HepG2 (cell line): ENCODE measurements around the gene ABTB2. TPM values are rescaled to one million over a fixed set of nuclear protein-coding genes. Genes with fewer than 3 reads are reported as not detected.

Experiments used
- ASH2L ChIP-seq: fragments of 300-600, 200-600 bp; sonication (generic); IDR thresholded peaks from 2 replicates; pipeline ENCODE4 v1.7.0; 2017; ENCODE audit warnings: low read depth, mild to moderate bottlenecking, moderate library complexity, mixed read lengths, low read length; ENCODE audit not compliant: insufficient read length
- E2F5 ChIP-seq: sonication (generic); formaldehyde crosslinking; conservative IDR thresholded peaks from 2 replicates; pipeline ENCODE4 v1.4.0; 2020; ENCODE audit warnings: missing genetic modification reagents
- GABPA ChIP-seq, 2 experiments: IDR thresholded peaks; 2 replicates each; pipeline ENCODE4 v1.6.1; 2011 to 2016; ENCODE audit warnings: low read depth in 2 of 2, low read length in 1 of 2, missing biosample characterization in 1 of 2, missing genetic modification characterization in 1 of 2
- KLF6 ChIP-seq: IDR thresholded peaks from 2 replicates; pipeline ENCODE4 v1.8.0; 2016; ENCODE audit warnings: missing biosample characterization, missing genetic modification reagents
- MAFK ChIP-seq, 2 experiments: IDR thresholded peaks in 1 of 2; conservative IDR thresholded peaks in 1 of 2; 2 replicates each; pipeline ENCODE4 v1.6.1; 2011; ENCODE audit warnings: improper control_type of control experiment in 2 of 2, low read length in 2 of 2
- MBD4 ChIP-seq: IDR thresholded peaks from 2 replicates; pipeline ENCODE4 v1.6.1; 2012; ENCODE audit warnings: low read length, inconsistent platforms, borderline replicate concordance
- NCOR1 ChIP-seq: fragments of 200-600 bp; sonication (generic); IDR thresholded peaks from 2 replicates; pipeline ENCODE4 v1.7.0; 2017; ENCODE audit warnings: antibody characterized with exemption, low read length, borderline replicate concordance
- PHF8 ChIP-seq: sonication (generic); formaldehyde crosslinking; IDR thresholded peaks from 2 replicates; pipeline ENCODE4 v1.5.0; 2020; ENCODE audit warnings: missing genetic modification reagents
- PRDM15 ChIP-seq: sonication (generic); formaldehyde crosslinking; IDR thresholded peaks from 2 replicates; pipeline ENCODE4 v1.4.0; 2020; ENCODE audit warnings: missing genetic modification reagents
- SALL1 ChIP-seq: sonication (generic); formaldehyde crosslinking; IDR thresholded peaks from 2 replicates; pipeline ENCODE4 v1.8.0; 2022; ENCODE audit warnings: mild to moderate bottlenecking, missing genetic modification reagents
- ZBTB21 ChIP-seq: sonication (generic); formaldehyde crosslinking; IDR thresholded peaks from 2 replicates; pipeline ENCODE4 v1.4.0; 2020; ENCODE audit warnings: missing genetic modification reagents
- ZFP62 ChIP-seq: sonication (generic); formaldehyde crosslinking; IDR thresholded peaks from 2 replicates; pipeline ENCODE4 v1.4.0; 2020; ENCODE audit warnings: missing genetic modification reagents
- ZNF207 ChIP-seq: fragments of 450-650 bp; IDR thresholded peaks from 2 replicates; pipeline ENCODE4 v1.6.1; 2016; ENCODE audit warnings: antibody characterized with exemption, borderline replicate concordance
- ZNF225 ChIP-seq: sonication (generic); formaldehyde crosslinking; IDR thresholded peaks from 2 replicates; pipeline ENCODE4 v1.4.0; 2020; ENCODE audit warnings: mild to moderate bottlenecking, missing genetic modification reagents
- ZNF333 ChIP-seq: sonication (generic); formaldehyde crosslinking; IDR thresholded peaks from 2 replicates; pipeline ENCODE4 v1.4.0; 2020; ENCODE audit warnings: mild to moderate bottlenecking, missing genetic modification reagents, borderline replicate concordance
- ZNF343 ChIP-seq: sonication (generic); formaldehyde crosslinking; IDR thresholded peaks from 2 replicates; pipeline ENCODE4 v1.4.0; 2020; ENCODE audit warnings: mild to moderate bottlenecking, missing genetic modification reagents
- ZNF510 ChIP-seq: sonication (generic); formaldehyde crosslinking; IDR thresholded peaks from 2 replicates; pipeline ENCODE4 v1.4.0; 2020; ENCODE audit warnings: low read depth, mild to moderate bottlenecking, missing genetic modification reagents
- ZSCAN31 ChIP-seq: sonication (generic); formaldehyde crosslinking; IDR thresholded peaks from 2 replicates; pipeline ENCODE4 v1.5.0; 2020; ENCODE audit warnings: low read depth, mild to moderate bottlenecking, missing genetic modification reagents
- polyA plus RNA-seq, 8 experiments: library from polyadenylated mRNA; depleted of rRNA in 3 of 8; stranded (reverse) in 7 of 8; unstranded in 1 of 8; fragments of >200 nt; fragmentation: Illumina TruSeq in 4 of 8; extraction: Trizol in 4 of 8; gene quantifications; 2 replicates each; pipeline versions ENCODE4 v1.2.1 to v1.2.3, GENCODE V29; 2011 to 2016; ENCODE audit warnings: low read depth in 4 of 8, missing spikeins in 1 of 8, mixed read lengths in 1 of 8; ENCODE audit not compliant: insufficient read depth in 1 of 8
- total RNA-seq, 5 experiments: library from RNA; depleted of rRNA; stranded (reverse); fragments of >200 nt; fragmentation: Illumina TruSeq; extraction: Trizol; gene quantifications; 2 replicates each; pipeline ENCODE4 v1.2.3, GENCODE V29; 2016; ENCODE audit warnings: low read depth in 1 of 5
- TF ChIP-seq, protein P1 (sequence below): sonication (generic); formaldehyde crosslinking; IDR thresholded peaks from 2 replicates; pipeline ENCODE4 v1.5.0; 2020; ENCODE audit warnings: missing genetic modification reagents
- TF ChIP-seq, protein P2 (sequence below): sonication (generic); formaldehyde crosslinking; IDR thresholded peaks from 2 replicates; pipeline ENCODE4 v1.8.1; 2023; ENCODE audit warnings: mild to moderate bottlenecking, moderate library complexity, missing genetic modification reagents

ABTB2 gene
- total and polyA plus RNA-seq, 2 of the 13 experiments (the other 11 are each of a cell fraction or from before 2014, with no cell fraction given) = 5.1 to 15.4 TPM

DNA sequence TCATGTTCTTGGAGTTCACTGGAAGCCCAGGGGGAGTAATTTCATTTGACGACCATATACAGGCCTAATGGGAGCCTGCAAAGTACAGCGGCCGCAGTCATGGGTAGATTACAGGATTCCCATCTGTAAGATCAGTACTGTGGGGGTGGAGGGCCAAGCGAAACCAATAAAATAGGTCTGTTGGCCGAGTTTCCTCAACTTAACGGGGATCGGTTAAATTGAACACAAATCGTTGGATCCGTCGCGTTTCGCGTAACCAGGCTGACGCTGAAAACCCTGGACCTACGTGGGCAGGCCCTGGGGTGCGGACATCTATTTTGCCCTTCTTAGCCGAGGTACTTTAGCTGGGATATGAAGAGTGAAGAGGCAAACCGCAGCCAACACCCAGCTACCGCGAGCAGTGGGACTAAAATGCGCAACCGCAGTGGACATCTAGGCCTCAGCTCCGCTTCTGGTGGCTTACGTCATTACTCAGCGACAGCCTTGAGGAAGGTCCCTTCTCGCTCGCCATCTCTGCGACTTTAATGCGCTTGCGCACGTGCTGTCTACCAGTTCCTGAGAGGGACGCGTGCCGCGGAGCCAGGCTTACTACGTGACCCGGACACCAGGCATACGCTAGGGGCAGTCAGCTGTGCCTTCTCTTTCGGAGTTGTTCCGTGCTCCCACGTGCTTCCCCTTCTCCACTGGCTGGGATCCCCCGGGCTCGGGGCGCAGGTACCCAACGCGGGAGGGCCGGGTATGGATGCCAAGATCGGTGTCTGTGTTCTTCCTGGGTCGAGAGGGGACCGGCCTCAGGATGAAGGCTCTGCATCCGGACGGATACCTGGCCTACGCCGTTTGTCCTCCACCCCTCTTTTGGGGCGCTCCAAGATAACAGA is 252.5 kb downstream of the ABTB2 start, which contains the start of gene NAT10 (continued):
- peak; percentile 89 for TF ChIP-seq ZSCAN31
- TF ChIP-seq GABPA (IDR thresholded peaks at IDR 0.05; ENCODE audit: low read depth, low read length) = no peak
- TF ChIP-seq GABPA (CRISPR knock-in tag; IDR thresholded peaks at IDR 0.05; ENCODE audit: low read depth) = peak; percentile 69; the same call in 1 of the 2 replicates
- TF ChIP-seq KLF6 (CRISPR knock-in tag) = peak; percentile 64
- no peak for TF ChIP-seq ZNF207
- TF ChIP-seq NCOR1 = no peak
- TF ChIP-seq, protein P1, sequence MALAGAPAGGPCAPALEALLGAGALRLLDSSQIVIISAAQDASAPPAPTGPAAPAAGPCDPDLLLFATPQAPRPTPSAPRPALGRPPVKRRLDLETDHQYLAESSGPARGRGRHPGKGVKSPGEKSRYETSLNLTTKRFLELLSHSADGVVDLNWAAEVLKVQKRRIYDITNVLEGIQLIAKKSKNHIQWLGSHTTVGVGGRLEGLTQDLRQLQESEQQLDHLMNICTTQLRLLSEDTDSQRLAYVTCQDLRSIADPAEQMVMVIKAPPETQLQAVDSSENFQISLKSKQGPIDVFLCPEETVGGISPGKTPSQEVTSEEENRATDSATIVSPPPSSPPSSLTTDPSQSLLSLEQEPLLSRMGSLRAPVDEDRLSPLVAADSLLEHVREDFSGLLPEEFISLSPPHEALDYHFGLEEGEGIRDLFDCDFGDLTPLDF (CRISPR knock-in tag) = peak; percentile 56; the same call in 1 of the 2 replicates
- TF ChIP-seq PRDM15 (CRISPR knock-in tag) = no peak
- peak; percentile 74; the same call in 1 of the 2 replicates for TF ChIP-seq ZNF225 (CRISPR knock-in tag)
- TF ChIP-seq MAFK (conservative IDR thresholded peaks at IDR 0.05 in 1 of 2, IDR thresholded peaks at IDR 0.05 in 1 of 2; ENCODE audit: low read length in 2 of 2) = no peak
- peak; percentile 91 for TF ChIP-seq SALL1 (CRISPR knock-in tag)
- no peak for TF ChIP-seq ZNF333 (CRISPR knock-in tag)
- peak; percentile 87; the same call in 1 of the 2 replicates for TF ChIP-seq ZNF343 (CRISPR knock-in tag)
- 0 out of 2 replicates have a peak, but pooled peaks have one; percentile 19 for TF ChIP-seq E2F5 (CRISPR knock-in tag)
- no peak for TF ChIP-seq ZFP62 (CRISPR knock-in tag)
- TF ChIP-seq PHF8 (CRISPR knock-in tag) = peak; percentile 93
- TF ChIP-seq ASH2L = peak; percentile 89
- TF ChIP-seq ZBTB21 = no peak
- TF ChIP-seq, protein P2, sequence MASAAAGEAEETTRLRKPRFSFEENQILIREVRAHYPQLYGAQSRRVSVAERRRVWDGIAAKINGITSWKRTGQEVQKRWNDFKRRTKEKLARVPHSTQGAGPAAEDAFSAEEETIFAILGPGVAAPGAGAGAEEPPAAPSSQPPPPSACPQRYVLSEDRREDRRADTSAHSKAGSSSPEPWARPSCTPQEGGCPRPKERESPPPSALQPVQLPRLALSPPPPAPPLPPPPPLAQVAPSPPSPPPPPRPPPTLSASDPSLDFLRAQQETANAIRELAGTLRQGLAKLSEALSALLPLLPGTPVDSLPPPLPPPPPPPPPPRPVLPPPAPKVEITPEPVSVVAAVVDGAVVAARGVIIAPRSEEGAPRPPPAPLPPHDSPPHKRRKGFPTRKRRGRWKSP (CRISPR knock-in tag) = peak; percentile 74
- no peak for TF ChIP-seq MBD4
- TF ChIP-seq ZNF510 = peak; percentile 75; the same call in 1 of the 2 replicates
